Measurements from ENCODE around the gene MDM2. TPM values are rescaled to one million over a fixed set of nuclear protein-coding genes. Genes with fewer than 3 reads are reported as not detected.
A peak's percentile ranks its signal among the peaks of the same experiment; 100 is the strongest.

MDM2 gene
- total and polyA plus RNA-seq, 2 of the 13 experiments (the other 11 are each of a cell fraction or from before 2014, with no cell fraction given): 29.3 to 314 TPM

DNA sequence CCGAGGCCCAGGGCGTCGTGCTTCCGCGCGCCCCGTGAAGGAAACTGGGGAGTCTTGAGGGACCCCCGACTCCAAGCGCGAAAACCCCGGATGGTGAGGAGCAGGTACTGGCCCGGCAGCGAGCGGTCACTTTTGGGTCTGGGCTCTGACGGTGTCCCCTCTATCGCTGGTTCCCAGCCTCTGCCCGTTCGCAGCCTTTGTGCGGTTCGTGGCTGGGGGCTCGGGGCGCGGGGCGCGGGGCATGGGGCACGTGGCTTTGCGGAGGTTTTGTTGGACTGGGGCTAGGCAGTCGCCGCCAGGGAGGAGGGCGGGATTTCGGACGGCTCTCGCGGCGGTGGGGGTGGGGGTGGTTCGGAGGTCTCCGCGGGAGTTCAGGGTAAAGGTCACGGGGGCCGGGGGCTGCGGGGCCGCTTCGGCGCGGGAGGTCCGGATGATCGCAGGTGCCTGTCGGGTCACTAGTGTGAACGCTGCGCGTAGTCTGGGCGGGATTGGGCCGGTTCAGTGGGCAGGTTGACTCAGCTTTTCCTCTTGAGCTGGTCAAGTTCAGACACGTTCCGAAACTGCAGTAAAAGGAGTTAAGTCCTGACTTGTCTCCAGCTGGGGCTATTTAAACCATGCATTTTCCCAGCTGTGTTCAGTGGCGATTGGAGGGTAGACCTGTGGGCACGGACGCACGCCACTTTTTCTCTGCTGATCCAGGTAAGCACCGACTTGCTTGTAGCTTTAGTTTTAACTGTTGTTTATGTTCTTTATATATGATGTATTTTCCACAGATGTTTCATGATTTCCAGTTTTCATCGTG, 612 bp downstream of the MDM2 start (continued):
- TF ChIP-seq ZNF598 (CRISPR knock-in tag; IDR thresholded peaks at IDR 0.05; ENCODE audit: borderline replicate concordance) (no peak), ZSCAN21 (CRISPR knock-in tag; IDR thresholded peaks at IDR 0.05; ENCODE audit: borderline replicate concordance) (no peak; the same call in 1 of the 2 replicates), ZNF577 (CRISPR knock-in tag; IDR thresholded peaks at IDR 0.05; ENCODE audit: borderline replicate concordance, low read depth) (no peak), MEIS1 (CRISPR knock-in tag; IDR thresholded peaks at IDR 0.05; ENCODE audit: borderline replicate concordance) (no peak), PBX3 (CRISPR knock-in tag; IDR thresholded peaks at IDR 0.05; ENCODE audit: borderline replicate concordance) (0 out of 2 replicates have a peak, but pooled peaks have one; percentile 16), CBX1 (IDR thresholded peaks at IDR 0.05; ENCODE audit: low read depth) (no peak), PAX8 (CRISPR knock-in tag; IDR thresholded peaks at IDR 0.05; ENCODE audit: borderline replicate concordance) (no peak), ZNF878 (CRISPR knock-in tag; IDR thresholded peaks at IDR 0.05) (peak; percentile 63), ZHX2 (IDR thresholded peaks at IDR 0.05; ENCODE audit: low read depth) (no peak; the same call in 1 of the 2 replicates), ZHX2 (CRISPR knock-in tag; IDR thresholded peaks at IDR 0.05; ENCODE audit: borderline replicate concordance) (no peak), ATF7-NPFF (CRISPR knock-in tag; IDR thresholded peaks at IDR 0.05; ENCODE audit: low read depth) (peak; percentile 79; the same call in 1 of the 2 replicates), EEA1 (CRISPR knock-in tag; IDR thresholded peaks at IDR 0.05; ENCODE audit: borderline replicate concordance) (no peak), TSC22D2 (CRISPR knock-in tag; IDR thresholded peaks at IDR 0.05; ENCODE audit: borderline replicate concordance) (no peak), ZNF652 (CRISPR knock-in tag; IDR thresholded peaks at IDR 0.05; ENCODE audit: borderline replicate concordance, low read depth) (peak; percentile 74), AKAP8 (CRISPR knock-in tag; IDR thresholded peaks at IDR 0.05) (0 out of 2 replicates have a peak, but pooled peaks have one; percentile 44), EZH2 (conservative IDR thresholded peaks at IDR 0.05; ENCODE audit: low read depth, low read length) (no peak), ZNF7 (CRISPR knock-in tag; IDR thresholded peaks at IDR 0.05) (no peak), ZNF564 (CRISPR knock-in tag; IDR thresholded peaks at IDR 0.05) (peak; percentile 67), CENPT (CRISPR knock-in tag; IDR thresholded peaks at IDR 0.05; ENCODE audit: low read depth) (no peak), TBL1XR1 (IDR thresholded peaks at IDR 0.05; ENCODE audit: borderline replicate concordance, low read length, partially characterized antibody) (peak; percentile 69)
- TF ChIP-seq, protein P1, sequence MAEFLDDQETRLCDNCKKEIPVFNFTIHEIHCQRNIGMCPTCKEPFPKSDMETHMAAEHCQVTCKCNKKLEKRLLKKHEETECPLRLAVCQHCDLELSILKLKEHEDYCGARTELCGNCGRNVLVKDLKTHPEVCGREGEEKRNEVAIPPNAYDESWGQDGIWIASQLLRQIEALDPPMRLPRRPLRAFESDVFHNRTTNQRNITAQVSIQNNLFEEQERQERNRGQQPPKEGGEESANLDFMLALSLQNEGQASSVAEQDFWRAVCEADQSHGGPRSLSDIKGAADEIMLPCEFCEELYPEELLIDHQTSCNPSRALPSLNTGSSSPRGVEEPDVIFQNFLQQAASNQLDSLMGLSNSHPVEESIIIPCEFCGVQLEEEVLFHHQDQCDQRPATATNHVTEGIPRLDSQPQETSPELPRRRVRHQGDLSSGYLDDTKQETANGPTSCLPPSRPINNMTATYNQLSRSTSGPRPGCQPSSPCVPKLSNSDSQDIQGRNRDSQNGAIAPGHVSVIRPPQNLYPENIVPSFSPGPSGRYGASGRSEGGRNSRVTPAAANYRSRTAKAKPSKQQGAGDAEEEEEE (CRISPR knock-in tag; IDR thresholded peaks at IDR 0.05; ENCODE audit: borderline replicate concordance): no peak

Data from HepG2 (cell line).